Stimulated activated naive CD8-positive, alpha-beta T cell treated with anti-CD3 and anti-CD28 coated beads, Interleukin-15, Interleukin-2, amounts not matched to agents 100 ng/mL and 50 ng/mL, for 24 hours (primary cell): ENCODE results near the gene SV2C.

Source experiments
- H3K27ac Mint-ChIP-seq: one replicate; pipeline ENCODE4 v1.8.0; 2021; ENCODE audit warnings: mild to moderate bottlenecking, mixed read lengths
- H3K27me3 Mint-ChIP-seq: one replicate; pipeline ENCODE4 v1.8.0; 2021; ENCODE audit warnings: mixed read lengths
- H3K36me3 Mint-ChIP-seq: one replicate; pipeline ENCODE4 v1.8.0; 2021; ENCODE audit warnings: low read depth, mixed read lengths
- H3K4me1 Mint-ChIP-seq: one replicate; pipeline ENCODE4 v1.8.0; 2021; ENCODE audit warnings: low read depth, mixed read lengths
- H3K4me3 Mint-ChIP-seq: one replicate; pipeline ENCODE4 v1.8.0; 2021; ENCODE audit warnings: mild to moderate bottlenecking, mixed read lengths
- H3K9me3 Mint-ChIP-seq: one replicate; pipeline ENCODE4 v1.8.0; 2021; ENCODE audit warnings: mixed read lengths

The SV2C gene

DNA sequence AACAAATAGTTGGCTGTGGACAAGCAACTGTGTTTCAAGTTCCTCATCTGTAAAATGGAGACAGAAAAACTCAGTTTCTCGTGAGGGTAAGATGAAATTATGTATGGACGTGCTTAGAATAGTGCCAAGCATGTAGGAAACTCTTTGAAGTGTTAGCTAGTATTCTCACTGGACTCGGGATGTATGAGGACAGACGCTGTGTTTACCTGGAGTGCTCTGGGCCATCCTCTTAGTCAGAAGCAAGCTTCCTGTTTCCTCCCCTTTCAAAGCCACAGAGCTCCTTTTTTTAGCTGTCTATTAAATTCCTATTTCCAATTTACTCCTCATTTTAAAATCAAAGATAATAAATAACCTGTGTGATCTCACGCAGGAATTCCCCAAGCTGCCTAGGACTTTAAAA lies 296.1 kb downstream of the SV2C start:
- no peaks in the 10 kb centered on the region for H3K27me3 Mint-ChIP-seq
- H3K4me1 Mint-ChIP-seq = peaks cover 30% of the 10 kb centered on the region
- no peaks in the 10 kb centered on the region for H3K36me3 Mint-ChIP-seq
- H3K27ac Mint-ChIP-seq = no peak overlapping the region
- no peaks in the 10 kb centered on the region for H3K9me3 Mint-ChIP-seq
- no peak overlapping the region for H3K4me3 Mint-ChIP-seq

DNA sequence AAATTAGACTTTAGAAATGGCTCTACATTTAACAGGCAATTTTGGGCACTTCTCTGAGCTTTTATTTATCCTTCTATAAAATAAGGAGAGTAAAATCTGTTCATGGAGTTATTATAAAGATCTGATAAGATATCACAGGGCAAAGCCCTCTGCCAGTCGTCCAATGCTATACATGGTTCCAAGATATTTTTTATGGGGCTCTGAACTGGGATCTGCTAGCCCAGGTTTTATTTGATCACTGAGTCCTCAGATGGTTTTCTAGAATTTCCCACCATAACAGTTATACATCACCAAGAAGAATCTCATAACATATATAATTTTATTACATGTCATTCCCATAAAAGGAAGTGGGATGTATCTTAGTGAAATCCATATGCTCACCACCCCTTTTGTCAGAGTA lies 296.7 kb downstream of the SV2C start:
- H3K9me3 Mint-ChIP-seq = no peaks in the 10 kb centered on the region
- H3K4me3 Mint-ChIP-seq = no peak overlapping the region
- no peaks in the 10 kb centered on the region for H3K27me3 Mint-ChIP-seq
- peaks cover 36% of the 10 kb centered on the region for H3K4me1 Mint-ChIP-seq
- H3K36me3 Mint-ChIP-seq = no peaks in the 10 kb centered on the region
- no peak overlapping the region for H3K27ac Mint-ChIP-seq

DNA sequence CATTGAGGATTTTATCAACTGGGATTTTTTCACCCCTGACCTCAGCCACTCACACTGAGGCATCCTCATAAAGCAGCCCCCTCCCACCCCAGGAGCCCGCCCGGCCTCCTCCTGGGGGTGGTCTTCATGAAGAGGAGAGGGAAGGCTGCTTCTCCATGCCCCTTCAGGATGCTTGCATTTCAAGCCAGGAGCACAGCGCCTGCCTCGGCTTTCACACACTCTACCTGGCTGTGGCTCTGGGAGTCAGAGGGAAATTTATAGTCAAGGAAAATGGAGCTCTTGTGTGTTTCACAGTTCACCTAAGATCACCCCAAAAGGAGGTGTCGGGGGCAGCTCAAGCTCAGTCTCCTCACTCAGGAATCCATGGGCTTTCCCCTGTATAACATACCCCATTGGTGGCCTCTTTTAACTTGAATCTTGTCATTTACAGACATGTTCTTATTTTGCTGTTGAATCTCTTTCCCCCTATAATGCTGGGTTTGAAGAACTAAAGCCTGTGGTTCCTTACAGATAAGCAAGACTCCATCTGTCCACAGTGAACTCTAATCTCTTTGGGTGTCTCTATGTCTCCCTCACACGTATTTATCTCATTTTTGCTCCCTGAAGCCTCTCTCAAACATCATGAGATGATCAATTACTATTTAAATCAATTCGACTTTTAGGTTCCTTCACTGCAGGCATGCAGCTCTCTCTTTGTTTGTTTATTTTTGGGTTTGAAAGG lies 297.3 kb downstream of the SV2C start:
- Mint-ChIP-seq H3K27me3 (no peaks in the 10 kb centered on the region), H3K27ac (no peak overlapping the region), H3K36me3 (no peaks in the 10 kb centered on the region), H3K4me3 (no peak overlapping the region), H3K9me3 (no peaks in the 10 kb centered on the region), H3K4me1 (peaks cover 41% of the 10 kb centered on the region)

DNA sequence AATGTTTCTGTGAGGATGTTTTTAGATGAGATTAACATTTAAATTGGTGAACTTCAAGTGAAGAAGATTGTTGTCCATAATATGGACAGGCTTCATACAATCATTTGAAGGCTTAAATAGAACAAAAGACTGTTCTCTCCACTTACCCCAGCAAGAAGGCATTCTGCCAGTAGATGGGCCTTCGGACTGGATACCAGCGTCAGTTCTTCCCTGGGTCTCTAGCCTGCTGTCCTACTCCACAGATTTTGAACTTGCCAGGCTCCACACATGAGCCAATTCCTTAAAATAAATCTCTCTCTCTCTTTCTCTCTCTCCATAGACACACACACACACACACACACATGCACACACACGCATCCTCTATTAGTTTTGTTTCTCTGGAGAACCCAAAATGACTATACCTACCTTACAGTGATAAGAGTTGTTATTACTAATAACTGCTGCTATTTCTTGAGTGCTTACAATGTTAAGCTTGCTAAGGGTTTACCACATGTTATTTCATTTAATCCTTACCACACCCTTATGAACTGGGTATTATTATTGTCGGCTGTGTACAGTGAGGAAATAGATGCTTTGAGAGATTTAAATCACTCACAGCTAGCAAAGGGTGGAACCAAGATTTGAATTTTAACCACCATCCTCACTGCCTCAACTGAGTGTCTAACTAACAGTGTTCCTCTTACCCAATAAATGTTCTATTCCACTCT lies 300.1 kb downstream of the SV2C start:
- Mint-ChIP-seq H3K36me3 (no peaks in the 10 kb centered on the region), H3K4me3 (no peak overlapping the region), H3K4me1 (peaks cover 39% of the 10 kb centered on the region), H3K27me3 (no peaks in the 10 kb centered on the region), H3K9me3 (no peaks in the 10 kb centered on the region), H3K27ac (no peak overlapping the region)

DNA sequence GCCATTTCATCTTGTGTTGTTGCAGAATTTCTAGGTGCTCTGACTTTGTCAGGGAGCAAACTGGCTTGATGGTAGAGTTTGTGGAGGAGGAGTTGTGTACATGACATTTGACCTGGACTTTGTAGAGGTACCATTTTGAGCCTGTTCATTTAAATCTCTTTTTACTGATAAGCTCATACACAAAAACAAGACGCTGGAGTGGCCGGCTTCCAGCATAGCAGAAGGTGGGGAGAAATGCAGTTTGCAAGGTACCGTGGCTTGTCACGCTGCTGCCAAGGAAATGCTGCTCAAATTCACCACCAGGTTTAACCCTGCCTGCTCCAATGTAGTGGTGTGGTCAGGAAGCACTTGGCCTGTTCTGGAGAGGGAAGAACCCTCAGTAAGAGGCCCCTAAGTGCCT lies 301.0 kb downstream of the SV2C start:
- Mint-ChIP-seq H3K27ac (no peak overlapping the region), H3K4me1 (peaks cover 34% of the 10 kb centered on the region), H3K36me3 (no peaks in the 10 kb centered on the region), H3K4me3 (no peak overlapping the region), H3K27me3 (no peaks in the 10 kb centered on the region), H3K9me3 (no peaks in the 10 kb centered on the region)

DNA sequence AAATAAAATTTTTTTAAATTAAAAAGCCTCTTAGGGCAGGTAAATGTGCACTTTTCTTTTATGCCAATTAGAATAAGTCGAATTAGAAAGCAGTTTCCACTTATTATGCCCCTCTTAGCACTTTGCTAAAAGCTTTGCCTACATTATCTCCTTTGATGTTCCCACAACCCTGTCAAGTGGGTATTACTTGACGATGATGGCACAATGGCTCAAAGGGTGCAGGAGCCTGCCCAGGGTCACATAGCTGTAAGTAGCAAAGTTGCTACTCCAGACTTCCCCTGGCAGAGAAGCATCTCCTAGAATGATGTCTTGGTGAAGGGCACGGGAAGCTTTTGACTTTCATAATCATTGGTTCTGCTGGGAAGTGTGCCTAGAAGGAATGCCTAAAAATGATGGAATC lies 301.5 kb downstream of the SV2C start:
- H3K4me1 Mint-ChIP-seq = peaks cover 30% of the 10 kb centered on the region
- no peaks in the 10 kb centered on the region for H3K36me3 Mint-ChIP-seq

DNA sequence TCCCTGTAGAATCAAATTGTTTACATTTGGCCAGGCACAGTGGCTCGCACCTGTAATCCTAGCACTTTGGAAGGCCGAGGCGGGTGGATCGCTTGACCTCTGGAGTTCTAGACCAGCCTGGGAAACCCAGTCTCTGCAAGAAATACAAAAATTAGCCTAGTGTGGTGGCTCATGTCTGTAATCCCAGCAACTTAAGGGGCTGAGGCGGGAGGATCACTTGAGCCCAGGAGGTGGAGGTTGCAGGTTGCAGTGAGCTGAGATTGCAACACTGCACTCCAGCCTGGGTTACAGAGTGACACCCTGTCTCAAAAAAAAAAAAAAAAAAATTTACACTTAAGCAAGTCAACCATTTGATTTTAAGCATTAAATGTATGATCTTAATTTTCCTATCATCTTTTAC lies 302.4 kb downstream of the SV2C start:
- no peak overlapping the region for H3K4me3 Mint-ChIP-seq
- H3K27me3 Mint-ChIP-seq = no peaks in the 10 kb centered on the region
- H3K36me3 Mint-ChIP-seq = no peaks in the 10 kb centered on the region
- no peak overlapping the region for H3K27ac Mint-ChIP-seq
- no peaks in the 10 kb centered on the region for H3K9me3 Mint-ChIP-seq
- peaks cover 32% of the 10 kb centered on the region for H3K4me1 Mint-ChIP-seq

More for the DNA sequence above, 301.5 kb downstream of the SV2C start:
- Mint-ChIP-seq H3K4me3 (no peak overlapping the region), H3K9me3 (no peaks in the 10 kb centered on the region), H3K27me3 (no peaks in the 10 kb centered on the region), H3K27ac (no peak overlapping the region)

DNA sequence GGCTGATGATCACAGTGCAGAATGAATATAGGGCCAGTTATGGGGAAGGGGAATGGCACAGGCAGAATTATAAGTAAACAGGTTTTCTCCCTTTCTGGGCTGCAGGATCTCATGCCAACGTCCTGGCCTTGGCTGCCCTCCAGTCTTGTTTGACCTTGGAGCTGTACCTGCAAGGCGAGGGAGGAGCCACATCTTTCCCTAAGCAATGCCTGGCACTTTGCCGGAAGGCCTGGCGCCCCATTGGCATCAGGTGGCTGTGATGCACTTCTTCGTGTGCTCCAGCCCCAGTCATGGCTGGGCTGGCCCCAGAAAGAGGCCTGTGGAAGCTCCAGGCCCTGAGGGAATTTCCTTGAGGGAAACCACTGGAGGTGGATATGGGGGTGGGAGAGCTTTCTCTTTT lies 303.2 kb downstream of the SV2C start:
- Mint-ChIP-seq H3K9me3 (no peaks in the 10 kb centered on the region), H3K36me3 (no peaks in the 10 kb centered on the region), H3K4me1 (peaks cover 40% of the 10 kb centered on the region), H3K27ac (no peak overlapping the region), H3K4me3 (no peak overlapping the region), H3K27me3 (no peaks in the 10 kb centered on the region)

DNA sequence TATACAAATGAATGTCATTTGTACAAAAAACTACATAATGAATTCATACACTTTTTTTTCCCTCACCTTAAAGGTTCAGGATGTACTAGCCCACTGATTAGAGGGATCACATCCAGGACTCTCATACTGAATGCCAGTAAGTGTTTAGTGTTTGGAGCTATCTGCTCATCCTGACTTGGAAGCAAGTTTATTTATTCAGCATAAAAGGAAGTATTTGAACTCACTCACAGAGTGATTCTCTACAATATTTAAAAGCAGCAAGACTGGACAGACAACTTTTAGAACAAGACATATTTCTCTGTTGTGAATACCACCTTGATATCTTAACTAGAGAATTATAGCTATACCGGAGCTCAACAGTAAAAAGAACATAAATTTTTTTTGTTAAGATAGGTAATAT lies 305.1 kb downstream of the SV2C start:
- H3K36me3 Mint-ChIP-seq = no peaks in the 10 kb centered on the region
- H3K4me3 Mint-ChIP-seq = no peak overlapping the region
- no peaks in the 10 kb centered on the region for H3K27me3 Mint-ChIP-seq
- H3K27ac Mint-ChIP-seq = no peak overlapping the region
- no peaks in the 10 kb centered on the region for H3K9me3 Mint-ChIP-seq
- peaks cover 54% of the 10 kb centered on the region for H3K4me1 Mint-ChIP-seq

DNA sequence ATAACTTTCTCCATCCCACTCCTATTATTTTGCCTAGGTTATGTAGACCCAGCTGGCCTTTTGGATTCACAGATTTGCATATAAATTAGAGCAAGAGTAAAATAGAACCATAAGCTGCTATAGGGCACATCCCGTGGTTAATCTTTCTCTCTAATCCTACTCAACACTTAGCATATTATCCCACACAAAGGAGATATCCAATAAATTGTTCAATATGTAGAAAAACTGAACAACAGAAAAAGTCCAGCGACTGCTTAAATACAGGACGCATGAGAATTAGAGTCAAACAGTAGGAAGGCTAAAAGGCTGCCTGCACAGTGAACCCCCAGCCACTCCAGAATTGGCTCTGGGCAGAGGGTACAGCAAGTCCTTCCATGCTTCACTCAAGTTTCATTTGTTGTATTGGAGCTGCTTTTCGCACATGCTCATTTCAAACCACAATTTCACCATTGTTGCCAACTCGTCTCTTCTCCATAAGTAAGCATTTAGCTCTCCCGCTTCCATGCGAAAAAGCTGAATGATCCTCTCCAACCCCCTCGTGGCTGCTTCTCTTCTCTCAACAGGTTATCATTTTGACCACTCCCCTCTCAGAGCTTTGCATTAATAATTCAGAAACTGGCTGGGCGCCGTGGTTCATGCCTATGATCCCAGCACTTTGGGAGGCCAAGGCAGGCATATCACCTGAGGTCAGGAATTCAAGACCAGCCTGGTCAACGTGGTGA lies 305.8 kb downstream of the SV2C start:
- H3K4me3 Mint-ChIP-seq = no peak overlapping the region
- H3K9me3 Mint-ChIP-seq = no peaks in the 10 kb centered on the region
- H3K36me3 Mint-ChIP-seq = no peaks in the 10 kb centered on the region
- H3K27ac Mint-ChIP-seq = no peak overlapping the region
- no peaks in the 10 kb centered on the region for H3K27me3 Mint-ChIP-seq
- H3K4me1 Mint-ChIP-seq = peaks cover 56% of the 10 kb centered on the region

DNA sequence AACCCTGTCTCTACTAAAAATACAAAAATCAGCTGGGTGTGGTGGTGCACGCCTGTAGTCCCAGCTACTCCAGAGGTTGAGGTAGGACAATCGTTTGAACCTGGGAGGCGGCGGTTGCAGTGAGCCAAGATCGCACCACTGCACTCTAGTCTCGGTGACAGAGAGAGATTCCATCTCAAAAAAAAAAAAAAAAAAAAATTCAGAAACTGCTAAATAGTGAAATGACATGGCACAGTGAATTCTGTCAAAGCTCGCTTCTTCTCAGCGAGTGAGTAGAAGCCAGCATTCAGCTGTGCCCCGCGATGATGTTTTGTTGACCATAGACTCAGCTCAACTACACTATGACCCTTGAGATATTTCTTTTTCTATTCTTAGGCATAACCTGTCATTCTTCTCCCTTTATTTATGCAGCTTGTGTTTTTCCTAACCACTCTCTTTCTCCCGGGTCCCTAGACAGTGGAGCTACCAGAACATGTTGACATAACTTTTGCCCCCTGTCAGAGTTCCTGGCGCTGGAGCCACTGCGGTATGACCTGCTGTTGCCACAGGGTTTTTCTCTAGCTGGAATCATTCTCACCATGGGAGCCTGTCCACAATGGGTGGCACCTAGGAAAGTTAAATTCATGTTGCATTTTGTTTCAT lies 306.5 kb downstream of the SV2C start:
- Mint-ChIP-seq H3K27me3 (no peaks in the 10 kb centered on the region), H3K36me3 (no peaks in the 10 kb centered on the region), H3K4me3 (no peak overlapping the region), H3K9me3 (no peaks in the 10 kb centered on the region), H3K27ac (no peak overlapping the region), H3K4me1 (peaks cover 55% of the 10 kb centered on the region)

DNA sequence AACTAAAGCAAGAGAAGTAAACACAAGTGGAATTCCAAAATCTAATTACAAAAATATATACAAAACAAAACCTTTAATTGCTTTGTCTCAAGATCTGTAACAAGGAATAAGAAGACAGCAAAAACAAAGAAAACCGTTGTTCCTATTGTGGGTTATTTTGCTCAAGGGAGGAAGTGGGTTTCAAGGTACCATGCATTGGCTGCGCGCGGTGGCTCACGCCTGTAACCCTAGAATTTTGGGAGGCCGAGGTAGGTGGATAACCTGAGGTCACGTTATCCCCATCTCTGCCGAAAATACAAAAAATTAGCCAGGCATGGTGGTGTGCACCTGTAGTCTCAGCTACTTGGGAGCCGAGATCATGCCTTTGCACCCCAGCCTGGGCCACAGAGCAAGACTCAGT lies 307.8 kb downstream of the SV2C start:
- Mint-ChIP-seq H3K4me1 (peaks cover 56% of the 10 kb centered on the region), H3K4me3 (no peak overlapping the region), H3K27ac (no peak overlapping the region), H3K36me3 (no peaks in the 10 kb centered on the region), H3K27me3 (no peaks in the 10 kb centered on the region), H3K9me3 (no peaks in the 10 kb centered on the region)

DNA sequence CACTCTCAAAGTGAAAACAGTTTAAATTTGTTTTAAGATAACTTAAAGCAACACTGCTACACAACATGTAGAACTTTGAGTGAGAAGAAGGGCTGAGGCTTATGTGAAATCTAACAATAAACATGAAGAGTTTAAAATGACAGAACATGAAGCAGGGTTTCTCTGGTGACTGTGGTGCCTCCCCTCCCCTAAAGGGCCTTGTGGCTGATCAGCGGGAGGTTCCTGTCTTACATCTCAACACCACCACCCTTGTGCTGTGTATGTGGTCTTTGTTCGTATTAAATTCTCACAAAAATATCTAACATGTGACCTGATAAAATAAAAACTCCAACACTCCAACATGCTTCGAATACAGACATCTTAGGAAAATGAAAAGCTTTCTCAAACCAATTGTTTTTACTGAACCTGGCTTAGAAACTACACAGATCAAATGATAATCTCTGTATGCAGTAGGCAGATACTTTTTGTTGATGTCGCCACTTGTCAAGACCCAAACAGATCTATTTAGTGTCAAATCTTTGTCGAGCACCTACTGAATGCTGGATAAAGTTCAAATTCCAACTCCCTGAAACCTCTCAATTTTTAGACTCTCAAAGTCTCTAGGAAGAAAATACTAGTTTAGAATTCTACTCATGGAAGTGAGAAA lies 310.0 kb downstream of the SV2C start:
- H3K27ac Mint-ChIP-seq = peak overlapping the region; percentile 12
- no peak overlapping the region for H3K4me3 Mint-ChIP-seq
- H3K36me3 Mint-ChIP-seq = no peaks in the 10 kb centered on the region
- no peaks in the 10 kb centered on the region for H3K27me3 Mint-ChIP-seq
- H3K4me1 Mint-ChIP-seq = peaks cover 56% of the 10 kb centered on the region
- H3K9me3 Mint-ChIP-seq = no peaks in the 10 kb centered on the region

DNA sequence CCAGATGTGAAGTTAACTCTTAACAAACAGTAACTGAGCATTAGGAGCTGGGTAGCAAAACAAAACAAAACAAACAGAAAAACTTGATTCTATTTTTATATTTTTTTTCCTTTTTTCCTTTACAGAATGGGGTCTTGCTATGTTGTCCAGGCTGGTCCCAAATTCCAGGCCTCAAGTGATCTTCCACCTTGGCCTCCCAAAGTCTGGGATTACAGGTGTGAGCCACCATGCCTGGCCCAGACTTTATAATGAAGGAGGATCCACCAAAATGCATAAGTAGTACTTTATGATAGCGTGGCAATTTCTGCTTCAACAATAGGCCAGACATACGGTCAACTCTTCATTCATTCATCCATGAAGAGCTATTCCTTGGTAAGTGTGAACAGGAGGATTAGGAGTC lies 314.0 kb downstream of the SV2C start:
- Mint-ChIP-seq H3K4me1 (peaks cover 46% of the 10 kb centered on the region), H3K36me3 (no peaks in the 10 kb centered on the region), H3K27me3 (no peaks in the 10 kb centered on the region), H3K27ac (no peak overlapping the region), H3K9me3 (no peaks in the 10 kb centered on the region), H3K4me3 (no peak overlapping the region)

DNA sequence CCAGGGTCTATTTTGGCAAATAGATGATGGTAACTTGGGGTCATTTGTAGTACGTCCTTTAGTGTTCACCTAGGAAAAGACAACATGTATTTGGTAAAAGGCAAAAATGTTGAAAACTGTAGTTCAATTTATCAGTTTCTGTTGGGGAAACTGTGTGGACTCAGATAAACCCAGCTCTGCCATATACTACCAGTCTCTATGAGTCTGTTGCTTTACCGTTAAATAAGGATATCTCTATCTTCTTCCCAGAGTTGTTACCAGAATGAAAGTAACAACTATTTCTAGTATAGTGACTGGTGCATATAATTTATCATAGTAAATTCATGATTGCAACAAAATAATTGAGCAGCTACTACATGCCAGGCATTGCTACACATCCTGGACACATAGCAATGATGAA lies 316.1 kb downstream of the SV2C start:
- no peaks in the 10 kb centered on the region for H3K36me3 Mint-ChIP-seq
- H3K27ac Mint-ChIP-seq = no peak overlapping the region
- no peaks in the 10 kb centered on the region for H3K9me3 Mint-ChIP-seq
- H3K27me3 Mint-ChIP-seq = no peaks in the 10 kb centered on the region
- no peak overlapping the region for H3K4me3 Mint-ChIP-seq
- H3K4me1 Mint-ChIP-seq = peaks cover 36% of the 10 kb centered on the region
